GM18951 (cell line): ENCODE results near the gene CPE.
"Not testable (repeated sequence)": the region's sequence is repeated elsewhere in the genome, so short reads cannot be mapped to it uniquely, and the experiment has no call there.

Experiments
- POLR2A ChIP-seq: IDR thresholded peaks from 4 replicates; pipeline ENCODE4 v1.6.1; 2011; ENCODE audit warnings: mild to moderate bottlenecking; ENCODE audit not compliant: insufficient read length, insufficient read depth; ENCODE audit errors: extremely low read depth
- in situ Hi-C: fragments of 300-500 bp; cut with MboI; formaldehyde crosslinking; loops from one replicate; pipeline ENCODE4 v1.12.0; 2022; ENCODE audit warnings: low sequenced_read_pairs, mixed read lengths, inconsistent platforms; ENCODE audit not compliant: unreplicated experiment

The CPE gene

DNA sequence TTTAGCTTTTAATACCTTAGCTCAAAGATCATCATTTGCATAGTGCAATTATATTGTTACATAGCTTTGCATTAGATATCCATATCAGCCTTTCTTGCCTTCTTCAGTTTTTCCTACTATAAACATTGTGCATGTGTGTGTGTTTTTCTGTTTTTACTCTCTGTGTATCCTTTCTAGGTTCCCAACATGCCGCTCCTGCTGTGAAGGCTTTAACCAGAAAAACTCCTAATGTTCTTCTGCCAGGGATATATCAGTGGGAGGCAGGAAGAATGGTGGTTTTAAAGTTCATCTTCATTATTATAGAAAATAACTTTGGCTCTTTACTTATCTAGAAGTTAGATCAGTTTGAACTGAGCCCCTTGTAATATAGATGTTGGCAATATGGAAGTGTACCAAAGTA is 61.2 kb downstream of the CPE start:
- no peak for TF ChIP-seq POLR2A
- in situ Hi-C loops: no loop called here

- in situ Hi-C loops: no loop called here
- no peak for TF ChIP-seq POLR2A
Observed at GRCh38 chr4:165440415-165441158, 61.8 kb downstream of the CPE start.

- no peak for TF ChIP-seq POLR2A
- in situ Hi-C loops: no loop called here
Observed at GRCh38 chr4:165443276-165443675, 64.5 kb downstream of the CPE start.

DNA sequence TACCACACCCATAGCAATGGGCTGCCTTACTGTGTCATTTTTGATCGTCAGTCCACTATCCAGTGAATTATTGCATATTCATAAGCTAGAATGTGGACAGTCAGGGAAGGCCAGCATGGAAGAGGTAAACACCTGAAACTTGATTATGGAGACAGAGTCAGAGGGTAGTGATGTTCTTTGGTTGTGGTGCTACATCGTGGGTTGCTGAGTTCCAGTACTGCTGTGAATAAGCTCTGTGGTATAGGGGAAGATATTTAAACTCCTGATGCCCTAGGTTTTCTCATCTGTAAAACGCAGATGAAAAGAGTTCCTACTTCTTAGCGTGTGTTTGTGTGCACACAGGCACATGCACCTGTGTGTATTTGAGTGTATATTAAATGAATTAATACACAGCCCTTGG is 69.9 kb downstream of the CPE start:
- in situ Hi-C loops: no loop called here
- no peak for TF ChIP-seq POLR2A

DNA sequence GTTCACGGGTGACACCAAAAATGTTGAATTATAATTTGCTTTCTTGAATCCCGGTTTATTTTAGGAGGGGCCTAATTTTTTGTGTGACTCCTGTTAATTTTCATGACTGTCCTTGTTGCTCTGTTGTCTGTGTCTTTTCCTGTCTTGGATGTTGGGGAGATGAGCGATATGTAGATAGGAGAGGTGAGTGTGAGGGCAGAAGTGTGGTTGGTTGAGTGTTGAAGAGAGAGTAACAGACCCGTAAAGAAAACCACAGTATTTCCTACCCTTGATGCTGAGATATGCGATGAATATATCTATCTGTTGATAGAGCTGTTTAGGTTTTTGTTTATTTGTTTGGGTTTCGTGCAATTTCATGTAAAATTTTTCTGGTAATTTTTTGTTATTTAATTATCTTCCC is 70.5 kb downstream of the CPE start:
- in situ Hi-C loops: no loop called here
- no peak for TF ChIP-seq POLR2A

- in situ Hi-C loops: no loop called here
- no peak for TF ChIP-seq POLR2A
Observed at GRCh38 chr4:165450871-165451270, 72.1 kb downstream of the CPE start.

- in situ Hi-C loops: not testable (repeated sequence)
Observed at GRCh38 chr4:165453140-165453539, 74.3 kb downstream of the CPE start.

DNA sequence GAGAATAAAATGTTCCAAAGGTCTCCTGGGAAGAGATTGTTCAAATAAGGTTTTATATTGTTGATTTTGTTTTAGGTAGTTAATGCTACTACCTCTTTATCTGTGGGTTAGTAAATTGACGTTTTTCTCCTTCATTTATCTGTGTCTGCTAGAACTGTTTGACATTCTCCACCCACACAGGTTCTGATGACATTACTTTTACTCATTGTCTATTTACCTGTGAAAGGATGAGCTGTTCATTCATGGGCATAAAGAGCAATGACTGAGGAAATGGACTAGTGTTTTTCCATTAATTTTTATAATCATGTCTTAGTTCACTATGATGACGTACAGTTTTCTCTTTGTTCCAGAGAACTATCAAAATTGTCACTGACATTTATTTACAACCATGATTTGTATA is 75.6 kb downstream of the CPE start:
- in situ Hi-C loops: no loop called here
- TF ChIP-seq POLR2A: no peak

DNA sequence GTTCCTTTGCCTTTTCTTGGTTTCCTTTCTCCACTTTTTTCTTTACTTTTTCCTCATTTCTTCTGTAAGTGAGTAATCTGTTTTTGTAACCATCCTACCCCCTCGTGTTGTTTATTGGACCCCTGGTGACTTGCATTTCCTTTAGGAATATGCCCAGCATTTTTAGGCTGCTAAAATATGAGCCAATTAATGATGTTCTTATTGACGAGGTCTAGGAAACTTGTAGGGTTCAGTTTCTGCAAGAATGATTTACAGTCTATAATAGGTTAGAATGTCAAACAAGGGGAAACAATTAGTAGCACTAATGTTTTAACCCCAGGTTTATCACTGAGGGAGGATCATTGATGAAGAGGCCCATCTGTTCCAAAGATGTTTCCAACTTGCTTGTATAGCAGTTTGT is 79.0 kb downstream of the CPE start:
- TF ChIP-seq POLR2A: no peak
- in situ Hi-C loops: no loop called here

DNA sequence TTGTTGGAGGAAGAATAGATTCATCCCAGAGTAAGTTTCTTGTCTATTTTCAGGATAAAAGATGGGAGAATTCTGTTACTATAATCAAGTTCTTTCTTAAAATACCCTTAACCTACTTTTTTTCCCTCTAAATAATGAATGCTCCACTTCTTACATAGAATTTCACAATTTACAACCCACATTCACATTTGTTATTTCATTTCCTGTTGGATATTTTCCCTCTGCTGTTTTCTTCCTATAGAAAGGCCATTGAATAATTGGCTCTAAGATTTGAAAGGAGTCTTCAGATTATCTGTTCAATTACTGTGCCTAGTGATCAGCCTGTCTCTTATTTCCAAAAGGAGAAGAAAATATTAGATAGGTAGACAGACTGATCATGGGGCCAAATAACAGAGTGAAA is 79.7 kb downstream of the CPE start:
- TF ChIP-seq POLR2A: no peak
- in situ Hi-C loops: no loop called here

DNA sequence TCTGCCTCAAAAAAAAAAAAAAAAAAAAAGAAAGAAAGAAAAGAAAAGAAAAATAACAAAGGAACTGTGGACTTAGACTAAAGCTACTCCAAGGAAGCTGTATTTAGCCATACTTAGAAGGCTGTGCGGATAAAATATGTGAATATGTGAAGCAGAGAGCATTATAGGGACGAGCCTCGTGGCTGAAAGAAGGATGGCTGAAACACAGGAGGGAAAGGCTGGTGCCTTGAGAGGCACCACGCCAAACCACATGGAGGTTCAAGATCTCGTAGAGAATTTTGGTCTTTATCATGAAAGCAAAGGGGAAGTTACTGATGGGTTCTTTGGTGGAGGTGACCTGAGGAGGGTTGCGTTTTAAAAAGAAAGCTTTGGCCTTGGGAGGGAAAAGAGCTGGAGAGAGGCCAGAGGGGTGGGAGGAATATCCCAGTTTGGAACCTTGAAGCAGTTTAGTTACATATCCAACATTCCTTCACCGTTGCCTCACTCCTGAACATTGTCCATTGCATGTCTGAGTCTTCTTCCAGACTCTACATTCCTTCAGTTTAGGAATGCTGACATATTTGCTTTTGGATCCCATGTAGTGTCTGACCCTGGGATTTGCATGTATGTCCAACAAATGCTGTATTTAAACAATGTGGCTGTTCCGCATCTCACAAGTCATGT is 82.5 kb downstream of the CPE start:
- in situ Hi-C loops: loop anchor here (5.0 kb wide), 2 partner anchors 94 to 329 kb away; no protein-coding TSS in a partner anchor
- no peak for TF ChIP-seq POLR2A

- no peak for TF ChIP-seq POLR2A
- in situ Hi-C loops: loop anchor here (5.0 kb wide), 2 partner anchors 95 to 330 kb away; no protein-coding TSS in a partner anchor
Observed at GRCh38 chr4:165462009-165462408, 83.2 kb downstream of the CPE start.

DNA sequence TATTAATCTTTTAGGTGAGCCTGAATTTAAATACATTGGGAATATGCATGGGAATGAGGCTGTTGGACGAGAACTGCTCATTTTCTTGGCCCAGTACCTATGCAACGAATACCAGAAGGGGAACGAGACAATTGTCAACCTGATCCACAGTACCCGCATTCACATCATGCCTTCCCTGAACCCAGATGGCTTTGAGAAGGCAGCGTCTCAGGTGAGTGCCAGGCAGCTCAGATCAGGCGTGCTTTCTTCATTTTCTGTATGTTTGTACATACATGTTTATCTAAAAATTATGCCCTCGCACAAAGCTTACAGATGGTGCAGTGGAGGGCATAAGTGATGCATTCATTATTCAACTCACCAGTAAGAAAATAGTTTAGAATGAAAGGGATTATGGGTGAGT is 85.6 kb downstream of the CPE start:
- in situ Hi-C loops: loop anchor here (5.0 kb wide), 2 partner anchors 97 to 332 kb away; no protein-coding TSS in a partner anchor
- no peak for TF ChIP-seq POLR2A

- no peak for TF ChIP-seq POLR2A
- in situ Hi-C loops: loop anchor here (5.0 kb wide), 2 partner anchors 98 to 333 kb away; no protein-coding TSS in a partner anchor
Observed at GRCh38 chr4:165464813-165465381, 86.1 kb downstream of the CPE start.

DNA sequence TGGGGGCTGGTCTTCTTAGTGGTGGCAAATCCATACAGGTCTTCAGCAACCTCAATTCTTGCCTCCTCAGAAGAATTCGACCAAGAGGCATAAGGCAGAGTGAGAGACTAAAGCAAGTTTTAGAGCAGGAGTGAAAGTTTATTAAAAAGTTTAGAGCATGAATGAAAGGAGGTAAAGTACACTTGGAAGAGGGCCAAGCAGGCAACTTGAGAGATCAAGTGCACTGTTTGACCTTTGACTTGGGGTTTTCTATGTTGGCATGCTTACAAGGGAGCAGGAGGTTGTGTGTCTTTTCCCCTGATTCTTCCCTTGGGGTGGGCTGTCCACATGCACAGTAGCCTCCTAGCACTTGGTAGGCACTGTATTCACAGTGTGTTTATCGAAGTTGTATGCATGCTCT is 91.2 kb downstream of the CPE start:
- no peak for TF ChIP-seq POLR2A
- in situ Hi-C loops: no loop called here
